ENCODE results near the gene CTNNA2.

DNA sequence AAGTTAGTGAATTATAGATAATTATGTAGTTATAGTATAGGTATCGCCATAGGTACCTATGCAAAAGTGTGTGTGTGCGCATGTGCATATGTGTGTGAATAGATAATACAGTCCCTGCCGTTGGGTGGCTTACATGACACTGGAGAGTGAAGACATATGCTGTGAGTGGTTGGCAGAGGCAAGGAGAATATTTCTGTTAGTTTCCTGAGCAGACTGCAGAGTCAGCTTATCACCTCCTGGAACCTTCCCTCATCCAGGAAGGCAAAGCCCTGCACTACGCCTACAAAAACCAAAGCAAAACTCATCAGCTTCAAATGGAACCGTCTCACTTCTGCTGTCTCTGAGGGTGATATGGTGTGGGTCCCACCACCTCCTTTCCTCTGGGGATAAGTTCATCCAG is 609.8 kb downstream of the CTNNA2 start:
- TF ChIP-seq, protein P1, sequence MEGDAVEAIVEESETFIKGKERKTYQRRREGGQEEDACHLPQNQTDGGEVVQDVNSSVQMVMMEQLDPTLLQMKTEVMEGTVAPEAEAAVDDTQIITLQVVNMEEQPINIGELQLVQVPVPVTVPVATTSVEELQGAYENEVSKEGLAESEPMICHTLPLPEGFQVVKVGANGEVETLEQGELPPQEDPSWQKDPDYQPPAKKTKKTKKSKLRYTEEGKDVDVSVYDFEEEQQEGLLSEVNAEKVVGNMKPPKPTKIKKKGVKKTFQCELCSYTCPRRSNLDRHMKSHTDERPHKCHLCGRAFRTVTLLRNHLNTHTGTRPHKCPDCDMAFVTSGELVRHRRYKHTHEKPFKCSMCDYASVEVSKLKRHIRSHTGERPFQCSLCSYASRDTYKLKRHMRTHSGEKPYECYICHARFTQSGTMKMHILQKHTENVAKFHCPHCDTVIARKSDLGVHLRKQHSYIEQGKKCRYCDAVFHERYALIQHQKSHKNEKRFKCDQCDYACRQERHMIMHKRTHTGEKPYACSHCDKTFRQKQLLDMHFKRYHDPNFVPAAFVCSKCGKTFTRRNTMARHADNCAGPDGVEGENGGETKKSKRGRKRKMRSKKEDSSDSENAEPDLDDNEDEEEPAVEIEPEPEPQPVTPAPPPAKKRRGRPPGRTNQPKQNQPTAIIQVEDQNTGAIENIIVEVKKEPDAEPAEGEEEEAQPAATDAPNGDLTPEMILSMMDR (conservative IDR thresholded peaks at IDR 0.05 in 1 of 2, IDR thresholded peaks at IDR 0.05 in 1 of 2; ENCODE audit: extremely low read depth in 1 of 2, insufficient read depth in 1 of 2, low read depth in 1 of 2, low read length in 2 of 2), result no peak
- no peak for TF ChIP-seq EZH2 (IDR thresholded peaks at IDR 0.05; ENCODE audit: borderline replicate concordance, low read length)

Data from mammary epithelial cell (primary cell).